ENCODE data around the gene CRMP1.

Gene CRMP1

GRCh38 chr4:5924461-5925125 is 31.7 kb upstream of the CRMP1 start:
- ATAC-seq (no peak), DNase-seq (no peak)
- Mint-ChIP-seq H3K4me1 (no peaks in the 10 kb centered on the region), H3K9me3 (no peaks in the 10 kb centered on the region), H3K27ac (no peak overlapping the region), H3K4me3 (no peak overlapping the region), H3K27me3 (peaks cover 11% of the 10 kb centered on the region)

GRCh38 chr4:5923376-5923775 is 30.5 kb upstream of the CRMP1 start:
- Mint-ChIP-seq H3K27ac (no peak overlapping the region), H3K4me1 (no peaks in the 10 kb centered on the region)

GRCh38 chr4:5922556-5922955 is 29.7 kb upstream of the CRMP1 start:
- Mint-ChIP-seq H3K27me3 (peaks cover 20% of the 10 kb centered on the region), H3K4me1 (no peaks in the 10 kb centered on the region), H3K4me3 (no peak overlapping the region), H3K27ac (no peak overlapping the region), H3K9me3 (no peaks in the 10 kb centered on the region)
- ATAC-seq (no peak), DNase-seq (no peak)

More at GRCh38 chr4:5923376-5923775, 30.5 kb upstream of the CRMP1 start:
- ATAC-seq (no peak), DNase-seq (no peak)
- Mint-ChIP-seq H3K4me3 (no peak overlapping the region), H3K27me3 (peaks cover 20% of the 10 kb centered on the region), H3K9me3 (no peaks in the 10 kb centered on the region)

- no peaks in the 10 kb centered on the region for H3K9me3 Mint-ChIP-seq
These were observed 29.1 kb upstream of the CRMP1 start for GRCh38 chr4:5921981-5922380.

GRCh38 chr4:5921101-5921980 is 28.5 kb upstream of the CRMP1 start:
- DNase-seq, result no peak
- Mint-ChIP-seq H3K4me3 (no peak overlapping the region), H3K4me1 (no peaks in the 10 kb centered on the region), H3K27me3 (peaks cover 20% of the 10 kb centered on the region), H3K27ac (no peak overlapping the region), H3K9me3 (no peaks in the 10 kb centered on the region)
- ATAC-seq, result no peak

More at GRCh38 chr4:5921981-5922380, 29.1 kb upstream of the CRMP1 start:
- DNase-seq (no peak), ATAC-seq (no peak)
- H3K27me3 Mint-ChIP-seq, result peaks cover 20% of the 10 kb centered on the region
- H3K4me3 Mint-ChIP-seq, result no peak overlapping the region
- H3K4me1 Mint-ChIP-seq, result no peaks in the 10 kb centered on the region
- H3K27ac Mint-ChIP-seq, result no peak overlapping the region

- Mint-ChIP-seq H3K4me3 (no peak overlapping the region), H3K4me1 (no peaks in the 10 kb centered on the region), H3K27me3 (peaks cover 20% of the 10 kb centered on the region), H3K9me3 (no peaks in the 10 kb centered on the region), H3K27ac (no peak overlapping the region)
- ATAC-seq (no peak), DNase-seq (no peak)
These were observed 26.7 kb upstream of the CRMP1 start for GRCh38 chr4:5919571-5919970.

- Mint-ChIP-seq H3K27ac (peak overlapping the region in 1 of 2 donors; percentile 61), H3K4me3 (no peak overlapping the region), H3K27me3 (peaks cover 20% of the 10 kb centered on the region), H3K4me1 (no peaks in the 10 kb centered on the region), H3K9me3 (no peaks in the 10 kb centered on the region)
- ATAC-seq (no peak), DNase-seq (no peak)
These were observed 26.2 kb upstream of the CRMP1 start for GRCh38 chr4:5919044-5919443.

- Mint-ChIP-seq H3K4me3 (no peak overlapping the region), H3K27me3 (peaks cover 20% of the 10 kb centered on the region), H3K9me3 (no peaks in the 10 kb centered on the region), H3K27ac (no peak overlapping the region), H3K4me1 (no peaks in the 10 kb centered on the region)
- ATAC-seq (no peak), DNase-seq (no peak)
These were observed 25.6 kb upstream of the CRMP1 start for GRCh38 chr4:5918331-5918985.

GRCh38 chr4:5917672-5918071 is 24.8 kb upstream of the CRMP1 start:
- Mint-ChIP-seq H3K27ac (peak overlapping the region in 1 of 2 donors; percentile 48), H3K27me3 (peaks cover 20% of the 10 kb centered on the region), H3K4me1 (no peaks in the 10 kb centered on the region), H3K4me3 (no peak overlapping the region), H3K9me3 (no peaks in the 10 kb centered on the region)
- no peak for DNase-seq
- ATAC-seq, result no peak

GRCh38 chr4:5916229-5916628 is 23.3 kb upstream of the CRMP1 start:
- H3K4me1 Mint-ChIP-seq, result no peaks in the 10 kb centered on the region
- peaks cover 14% of the 10 kb centered on the region for H3K27me3 Mint-ChIP-seq
- H3K27ac Mint-ChIP-seq, result no peak overlapping the region
- no peak for DNase-seq
- ATAC-seq, result no peak
- no peak overlapping the region for H3K4me3 Mint-ChIP-seq
- H3K9me3 Mint-ChIP-seq, result no peaks in the 10 kb centered on the region

- Mint-ChIP-seq H3K27me3 (no peaks in the 10 kb centered on the region), H3K4me1 (no peaks in the 10 kb centered on the region), H3K9me3 (peaks cover 0 to 9% of the 10 kb centered on the region in 2 donors), H3K27ac (no peak overlapping the region), H3K4me3 (no peak overlapping the region)
- ATAC-seq (no peak), DNase-seq (no peak)
These were observed 20.6 kb upstream of the CRMP1 start for GRCh38 chr4:5913454-5913853.

GRCh38 chr4:5912614-5913019 is 19.7 kb upstream of the CRMP1 start:
- Mint-ChIP-seq H3K27ac (no peak overlapping the region), H3K4me1 (no peaks in the 10 kb centered on the region), H3K9me3 (peaks cover 6 to 17% of the 10 kb centered on the region in 2 donors), H3K27me3 (no peaks in the 10 kb centered on the region), H3K4me3 (no peak overlapping the region)
- no peak for ATAC-seq
- no peak for DNase-seq

- H3K9me3 Mint-ChIP-seq, result peaks cover 11 to 31% of the 10 kb centered on the region in 2 donors
- H3K4me1 Mint-ChIP-seq, result no peaks in the 10 kb centered on the region
- no peak overlapping the region for H3K27ac Mint-ChIP-seq
- DNase-seq (no peak), ATAC-seq (no peak)
- no peak overlapping the region for H3K4me3 Mint-ChIP-seq
- peaks cover 23% of the 10 kb centered on the region for H3K27me3 Mint-ChIP-seq
These were observed 16.1 kb upstream of the CRMP1 start for GRCh38 chr4:5908876-5909427.

- H3K4me1 Mint-ChIP-seq, result no peaks in the 10 kb centered on the region
- H3K27me3 Mint-ChIP-seq, result peaks cover 26% of the 10 kb centered on the region
- H3K4me3 Mint-ChIP-seq, result no peak overlapping the region
- peaks cover 11 to 31% of the 10 kb centered on the region in 2 donors for H3K9me3 Mint-ChIP-seq
- ATAC-seq (no peak), DNase-seq (no peak)
- no peak overlapping the region for H3K27ac Mint-ChIP-seq
These were observed 13.3 kb upstream of the CRMP1 start for GRCh38 chr4:5906191-5906590.

- DNase-seq, result no peak
- peaks cover 11 to 31% of the 10 kb centered on the region in 2 donors for H3K9me3 Mint-ChIP-seq
- no peak overlapping the region for H3K27ac Mint-ChIP-seq
- peaks cover 26% of the 10 kb centered on the region for H3K27me3 Mint-ChIP-seq
- no peak overlapping the region for H3K4me3 Mint-ChIP-seq
- H3K4me1 Mint-ChIP-seq, result no peaks in the 10 kb centered on the region
- no peak for ATAC-seq
These were observed 12.8 kb upstream of the CRMP1 start for GRCh38 chr4:5905714-5906113.

Data from stimulated activated naive CD8-positive, alpha-beta T cell treated with anti-CD3 and anti-CD28 coated beads, Interleukin-15, amount 100 ng/mL, for 72 hours (primary cell).